K562 (cell line): Measurements from ENCODE around the gene LILRB3. TPM values are rescaled to one million over a fixed set of nuclear protein-coding genes. Genes with fewer than 3 reads are reported as not detected.

Experiments used
- ATF3 ChIP-seq, 2 experiments: fragments of 450-650 bp in 1 of 2; sonication (generic) in 1 of 2; formaldehyde crosslinking in 1 of 2; IDR thresholded peaks in 1 of 2; conservative IDR thresholded peaks in 1 of 2; 2 replicates each; pipeline versions ENCODE4 v1.6.1 to v1.8.1; 2016 to 2023; ENCODE audit warnings: mild to moderate bottlenecking in 2 of 2, moderate library complexity in 2 of 2, inconsistent platforms in 1 of 2, missing genetic modification reagents in 1 of 2
- BCOR ChIP-seq: fragments of 450-650 bp; IDR thresholded peaks from 2 replicates; pipeline ENCODE4 v1.6.1; 2016
- NR0B1 ChIP-seq: fragments of 450-650 bp; IDR thresholded peaks from one replicate; pipeline ENCODE4 v1.6.1; 2018; ENCODE audit warnings: mild to moderate bottlenecking, moderate library complexity; ENCODE audit not compliant: partially characterized antibody
- RAD21 ChIP-seq, 2 experiments: fragments of 250-450 bp in 1 of 2; fragments of 450-650 bp in 1 of 2; sonication (Bioruptor Pico) in 1 of 2; formaldehyde crosslinking in 1 of 2; IDR thresholded peaks in 1 of 2; conservative IDR thresholded peaks in 1 of 2; 2 replicates each; pipeline versions ENCODE4 v1.4.0 to v1.8.0; 2020 to 2022; ENCODE audit warnings: mild to moderate bottlenecking in 2 of 2, moderate library complexity in 1 of 2
- REST ChIP-seq, 2 experiments: fragments of 450-650 bp; formaldehyde crosslinking in 1 of 2; IDR thresholded peaks; 2 replicates each; pipeline versions ENCODE4 v1.4.0 to v1.6.1; 2014 to 2020; ENCODE audit warnings: mild to moderate bottlenecking in 2 of 2, borderline replicate concordance in 1 of 2, low read depth in 1 of 2
- USF1 ChIP-seq: sonication (generic); formaldehyde crosslinking; IDR thresholded peaks from 2 replicates; pipeline ENCODE4 v1.9.0; 2022; ENCODE audit warnings: mild to moderate bottlenecking, missing genetic modification reagents
- ZBTB8A ChIP-seq: fragments of 450-650 bp; IDR thresholded peaks from 2 replicates; pipeline ENCODE4 v1.6.1; 2018; ENCODE audit warnings: mild to moderate bottlenecking, moderate library complexity; ENCODE audit not compliant: partially characterized antibody
- ZMIZ1 ChIP-seq, 2 experiments: fragments of 150-350 bp in 1 of 2; IDR thresholded peaks; 2 replicates each; pipeline ENCODE4 v1.6.1; 2012 to 2016; ENCODE audit warnings: low read depth in 2 of 2, low read length in 2 of 2, mild to moderate bottlenecking in 1 of 2, moderate library complexity in 1 of 2
- ZNF785 ChIP-seq: fragments of 250-450 bp; sonication (Bioruptor Pico); IDR thresholded peaks from 2 replicates; pipeline ENCODE4 v1.4.0; 2020; ENCODE audit warnings: mild to moderate bottlenecking
- polyA plus RNA-seq, 8 experiments: library from polyadenylated mRNA; depleted of rRNA in 4 of 8; stranded (reverse) in 5 of 8; unstranded in 3 of 8; fragments of >200 nt; fragmentation: Nextera tagmentation in 2 of 8; fragmentation: Illumina TruSeq in 1 of 8; extraction: Ambion mirVana in 2 of 8; extraction: Trizol in 1 of 8; gene quantifications; 2 replicates each; pipeline versions ENCODE4 v1.2.1 to v1.2.3, GENCODE V29; 2011 to 2014; ENCODE audit warnings: inconsistent platforms in 1 of 8, missing spikeins in 1 of 8
- total RNA-seq, 7 experiments: library from RNA; depleted of rRNA in 6 of 7; stranded (reverse); fragments of >200 nt in 6 of 7; fragmentation: Illumina TruSeq in 2 of 7; extraction: Trizol in 2 of 7; gene quantifications; 2 replicates each; pipeline versions ENCODE4 v1.2.1 to v1.2.3, GENCODE V29; 2011 to 2021; ENCODE audit warnings: low replicate concordance in 1 of 7

Gene LILRB3
- total and polyA plus RNA-seq, 9 of the 15 experiments (the other 6 are each of a cell fraction or from before 2014, with no cell fraction given): 0.01 to 0.09 TPM; not detected in 7

- TF ChIP-seq REST (IDR thresholded peaks at IDR 0.05; ENCODE audit: borderline replicate concordance) (peak; percentile 92), REST (CRISPR knock-in tag; IDR thresholded peaks at IDR 0.05; ENCODE audit: low read depth) (no peak), ATF3 (IDR thresholded peaks at IDR 0.05) (peak; percentile 64), ATF3 (CRISPR knock-in tag; conservative IDR thresholded peaks at IDR 0.05) (no peak), USF1 (peak; percentile 58), ZBTB8A (no peak), NR0B1 (no peak), RAD21 (CRISPR knock-in tag; conservative IDR thresholded peaks at IDR 0.05 in 1 of 2, IDR thresholded peaks at IDR 0.05 in 1 of 2) (peak; percentile 93 to 98), ZNF785 (CRISPR knock-in tag) (no peak), ZMIZ1 (IDR thresholded peaks at IDR 0.05; ENCODE audit: low read depth in 2 of 2, low read length in 2 of 2) (peak in 1 of 2 experiments; percentile 37; a peak in 1 of 4 replicates), BCOR (peak; percentile 28; the same call in 1 of the 2 replicates)
Measured at GRCh38 chr19:54231077-54231931, 8.5 kb upstream of the LILRB3 start (continued).
